GM18517 (cell line): ENCODE measurements around the gene EMD.
"Not testable (repeated sequence)": the region's sequence is repeated elsewhere in the genome, so short reads cannot be mapped to it uniquely, and the experiment has no call there.

Experiments used
- ATAC-seq: cut with Tn5 transposase; IDR thresholded peaks from one replicate; pipeline ENCODE4 v1.9.1; 2021; ENCODE audit warnings: mild to moderate bottlenecking, moderate library complexity; ENCODE audit not compliant: unreplicated experiment

Gene EMD

GRCh38 chrX:154371017-154371788 is 7.9 kb upstream of the EMD start:
- ATAC-seq, result peak; percentile 60

GRCh38 chrX:154371789-154372300 is 7.2 kb upstream of the EMD start:
- no peak for ATAC-seq

- ATAC-seq, result no peak
Measured at GRCh38 chrX:154372612-154373022, 6.5 kb upstream of the EMD start.

GRCh38 chrX:154373340-154374306 is 5.5 kb upstream of the EMD start:
- no peak for ATAC-seq

- ATAC-seq, result no peak
Measured at GRCh38 chrX:154374313-154375155, 4.6 kb upstream of the EMD start, which contains the start of gene FLNA. TSS of gene FLNA (minus strand) at chrX:154374634. CDS start at chrX:154371245, 3,389 bp downstream.

GRCh38 chrX:154375156-154375504 is 4.0 kb upstream of the EMD start:
- ATAC-seq, result no peak

GRCh38 chrX:154376774-154377173 is 2.3 kb upstream of the EMD start:
- ATAC-seq, result no peak

- ATAC-seq, result no peak
Measured at GRCh38 chrX:154378059-154378798, 866 bp upstream of the EMD start.

- no peak for ATAC-seq
Measured at GRCh38 chrX:154379569-154379951, 465 bp downstream of the EMD start.

GRCh38 chrX:154380153-154380552 is 1.1 kb downstream of the EMD start:
- ATAC-seq, result no peak

GRCh38 chrX:154380787-154381186 is 1.7 kb downstream of the EMD start:
- ATAC-seq, result no peak

GRCh38 chrX:154381271-154381670 is 2.2 kb downstream of the EMD start:
- no peak for ATAC-seq

GRCh38 chrX:154382483-154383069 is 3.5 kb downstream of the EMD start:
- ATAC-seq, result no peak

GRCh38 chrX:154383359-154384283 is 4.5 kb downstream of the EMD start:
- no peak for ATAC-seq

GRCh38 chrX:154384284-154384892 is 5.3 kb downstream of the EMD start:
- no peak for ATAC-seq

GRCh38 chrX:154388094-154388493 is 9.0 kb downstream of the EMD start:
- ATAC-seq, result not testable (repeated sequence)

- ATAC-seq, result not testable (repeated sequence)
Measured at GRCh38 chrX:154388649-154389048, 9.6 kb downstream of the EMD start.
